ENCODE data around the gene MIER1. TPM values are rescaled to one million over a fixed set of nuclear protein-coding genes. Genes with fewer than 3 reads are reported as not detected.
A peak's percentile ranks its signal among the peaks of the same experiment; 100 is the strongest.

The MIER1 gene
- total RNA-seq, 1 experiment from 2014 or later = 28.7 TPM

DNA sequence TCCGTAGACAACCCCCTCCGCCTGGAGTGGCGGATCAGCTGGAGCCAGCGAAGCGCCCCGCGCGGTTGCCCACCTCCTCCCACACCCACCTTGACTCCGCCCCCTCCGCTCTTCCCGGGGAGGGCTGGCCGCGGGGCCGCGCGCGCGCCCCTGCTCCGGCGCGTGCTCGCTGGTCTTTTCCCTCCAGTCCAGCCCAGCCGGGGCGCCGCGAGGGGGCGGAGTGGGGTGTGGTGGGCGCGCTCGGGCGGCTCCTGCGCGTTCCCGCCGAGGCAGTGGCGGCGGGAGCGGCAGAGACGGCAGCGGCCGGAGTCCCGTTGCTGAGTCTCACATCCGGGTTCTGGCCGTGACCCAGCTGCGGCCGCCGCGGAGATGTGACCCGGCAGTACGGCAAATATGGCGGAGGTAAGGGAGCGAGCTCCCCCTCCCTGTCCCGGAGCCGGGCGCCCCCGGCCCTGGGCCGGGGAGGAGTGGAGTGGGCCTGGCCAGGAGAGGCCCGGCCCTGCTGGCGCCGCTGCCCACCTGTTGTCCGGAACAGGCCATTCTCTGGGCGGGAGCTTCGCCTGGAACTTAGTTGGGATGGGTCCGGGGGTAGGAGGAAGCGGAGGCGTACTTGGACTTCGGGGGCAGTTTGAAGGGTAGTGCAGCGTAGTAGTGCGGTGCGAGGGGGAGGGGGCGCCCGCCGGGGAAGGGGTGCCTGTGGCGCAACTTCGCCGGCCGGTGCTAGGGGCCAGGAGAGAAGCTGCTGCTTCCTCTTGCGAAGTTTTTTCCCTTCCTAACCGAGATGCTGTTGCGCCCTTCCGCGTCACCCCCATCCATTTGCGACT is 5.4 kb downstream of the MIER1 start:
- POLR2A ChIA-PET = no interaction called here
- intact Hi-C loops (cut with micrococcal nuclease) = no loop called here
- peak; percentile 81 for TF ChIP-seq ZFX (IDR thresholded peaks at IDR 0.05)
- peak; percentile 33; the same call in 1 of the 2 replicates for TF ChIP-seq SP1 (IDR thresholded peaks at IDR 0.05; ENCODE audit: low read depth)
- TF ChIP-seq, protein P1, sequence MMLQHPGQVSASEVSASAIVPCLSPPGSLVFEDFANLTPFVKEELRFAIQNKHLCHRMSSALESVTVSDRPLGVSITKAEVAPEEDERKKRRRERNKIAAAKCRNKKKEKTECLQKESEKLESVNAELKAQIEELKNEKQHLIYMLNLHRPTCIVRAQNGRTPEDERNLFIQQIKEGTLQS (IDR thresholded peaks at IDR 0.05) = no peak
- peak; percentile 88 for TF ChIP-seq EGR1 (IDR thresholded peaks at IDR 0.05; ENCODE audit: low read depth)
- no peak for TF ChIP-seq CEBPB (IDR thresholded peaks at IDR 0.05; ENCODE audit: low read depth)
- no peak for TF ChIP-seq RAD21 (IDR thresholded peaks at IDR 0.05; ENCODE audit: low read depth)
- no peak for TF ChIP-seq JUND (IDR thresholded peaks at IDR 0.05)
- TF ChIP-seq ZNF274 (IDR thresholded peaks at IDR 0.05; ENCODE audit: low read depth, low read length) = no peak
- TF ChIP-seq SRF (IDR thresholded peaks at IDR 0.05; ENCODE audit: low read depth) = no peak
- peak; percentile 35 for TF ChIP-seq TCF7L2 (IDR thresholded peaks at IDR 0.05; ENCODE audit: borderline replicate concordance, extremely low read depth, insufficient read depth, insufficient read length)
- TF ChIP-seq SIN3A (IDR thresholded peaks at IDR 0.05; ENCODE audit: low read depth) = no peak
- TF ChIP-seq, protein P2, sequence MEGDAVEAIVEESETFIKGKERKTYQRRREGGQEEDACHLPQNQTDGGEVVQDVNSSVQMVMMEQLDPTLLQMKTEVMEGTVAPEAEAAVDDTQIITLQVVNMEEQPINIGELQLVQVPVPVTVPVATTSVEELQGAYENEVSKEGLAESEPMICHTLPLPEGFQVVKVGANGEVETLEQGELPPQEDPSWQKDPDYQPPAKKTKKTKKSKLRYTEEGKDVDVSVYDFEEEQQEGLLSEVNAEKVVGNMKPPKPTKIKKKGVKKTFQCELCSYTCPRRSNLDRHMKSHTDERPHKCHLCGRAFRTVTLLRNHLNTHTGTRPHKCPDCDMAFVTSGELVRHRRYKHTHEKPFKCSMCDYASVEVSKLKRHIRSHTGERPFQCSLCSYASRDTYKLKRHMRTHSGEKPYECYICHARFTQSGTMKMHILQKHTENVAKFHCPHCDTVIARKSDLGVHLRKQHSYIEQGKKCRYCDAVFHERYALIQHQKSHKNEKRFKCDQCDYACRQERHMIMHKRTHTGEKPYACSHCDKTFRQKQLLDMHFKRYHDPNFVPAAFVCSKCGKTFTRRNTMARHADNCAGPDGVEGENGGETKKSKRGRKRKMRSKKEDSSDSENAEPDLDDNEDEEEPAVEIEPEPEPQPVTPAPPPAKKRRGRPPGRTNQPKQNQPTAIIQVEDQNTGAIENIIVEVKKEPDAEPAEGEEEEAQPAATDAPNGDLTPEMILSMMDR (IDR thresholded peaks at IDR 0.05 in 2 of 3, conservative IDR thresholded peaks at IDR 0.05 in 1 of 3; ENCODE audit: borderline replicate concordance in 1 of 3, insufficient read depth in 1 of 3, low read depth in 2 of 3, low read length in 2 of 3) = peak in 1 of 3 experiments; percentile 36; a peak in 1 of 6 replicates
- peak; percentile 88 for TF ChIP-seq YY1 (IDR thresholded peaks at IDR 0.05; ENCODE audit: extremely low read depth, insufficient replicate concordance, low read depth, low read length)
- no peak for TF ChIP-seq EZH2phosphoT487 (IDR thresholded peaks at IDR 0.05; ENCODE audit: borderline replicate concordance)
- 0 out of 2 replicates have a peak, but pooled peaks have one; percentile 7 for TF ChIP-seq CBX3 (IDR thresholded peaks at IDR 0.05; ENCODE audit: low read depth)
- TF ChIP-seq FOSL1 (IDR thresholded peaks at IDR 0.05; ENCODE audit: low read depth) = no peak
- TF ChIP-seq POLR2AphosphoS5 (IDR thresholded peaks at IDR 0.05; ENCODE audit: low read depth, low read length) = peak; percentile 79
- TF ChIP-seq, protein P3, sequence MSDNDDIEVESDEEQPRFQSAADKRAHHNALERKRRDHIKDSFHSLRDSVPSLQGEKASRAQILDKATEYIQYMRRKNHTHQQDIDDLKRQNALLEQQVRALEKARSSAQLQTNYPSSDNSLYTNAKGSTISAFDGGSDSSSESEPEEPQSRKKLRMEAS (IDR thresholded peaks at IDR 0.05) = peak; percentile 48; the same call in 1 of the 2 replicates
- no peak for TF ChIP-seq POLR2A (IDR thresholded peaks at IDR 0.05; ENCODE audit: borderline replicate concordance, extremely low read depth, insufficient read depth, insufficient read length)
- TF ChIP-seq ELF1 (IDR thresholded peaks at IDR 0.05; ENCODE audit: borderline replicate concordance, low read depth) = no peak
- TF ChIP-seq, protein P4, sequence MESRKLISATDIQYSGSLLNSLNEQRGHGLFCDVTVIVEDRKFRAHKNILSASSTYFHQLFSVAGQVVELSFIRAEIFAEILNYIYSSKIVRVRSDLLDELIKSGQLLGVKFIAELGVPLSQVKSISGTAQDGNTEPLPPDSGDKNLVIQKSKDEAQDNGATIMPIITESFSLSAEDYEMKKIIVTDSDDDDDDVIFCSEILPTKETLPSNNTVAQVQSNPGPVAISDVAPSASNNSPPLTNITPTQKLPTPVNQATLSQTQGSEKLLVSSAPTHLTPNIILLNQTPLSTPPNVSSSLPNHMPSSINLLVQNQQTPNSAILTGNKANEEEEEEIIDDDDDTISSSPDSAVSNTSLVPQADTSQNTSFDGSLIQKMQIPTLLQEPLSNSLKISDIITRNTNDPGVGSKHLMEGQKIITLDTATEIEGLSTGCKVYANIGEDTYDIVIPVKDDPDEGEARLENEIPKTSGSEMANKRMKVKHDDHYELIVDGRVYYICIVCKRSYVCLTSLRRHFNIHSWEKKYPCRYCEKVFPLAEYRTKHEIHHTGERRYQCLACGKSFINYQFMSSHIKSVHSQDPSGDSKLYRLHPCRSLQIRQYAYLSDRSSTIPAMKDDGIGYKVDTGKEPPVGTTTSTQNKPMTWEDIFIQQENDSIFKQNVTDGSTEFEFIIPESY (IDR thresholded peaks at IDR 0.05; ENCODE audit: extremely low read depth, insufficient replicate concordance, low read length) = no peak
- no peak for TF ChIP-seq EZH2 (IDR thresholded peaks at IDR 0.05)

More for the DNA sequence above, 5.4 kb downstream of the MIER1 start:
- BruUV-seq (replicated peaks) = no TSS peak
- Histone ChIP-seq H3K9me2 (ENCODE audit: insufficient read depth) (no peaks in the 10 kb centered on the region), H4K20me1 (ENCODE audit: insufficient read depth) (no peaks in the 10 kb centered on the region), H3K4me2 (ENCODE audit: low read length) (peak overlapping the region; percentile 86), H3K27me3 (ENCODE audit: insufficient read depth, low read length) (no peaks in the 10 kb centered on the region), H3K36me3 (ENCODE audit: control insufficient read depth in 1 of 2, insufficient read depth in 2 of 2, low read length in 2 of 2) (no peaks in the 10 kb centered on the region), H3K4me3 (replicated peaks in 1 of 2; ENCODE audit: low read depth in 1 of 2, low read length in 2 of 2) (peak overlapping the region; percentile 61 to 77), H3K9ac (ENCODE audit: low read length) (peak overlapping the region; percentile 84), H3K79me2 (ENCODE audit: insufficient read depth, low read length) (peaks cover 79% of the 10 kb centered on the region), H3K4me1 (ENCODE audit: control insufficient read depth in 1 of 2, insufficient read depth in 2 of 2, low read length in 2 of 2) (peaks cover 18 to 25% of the 10 kb centered on the region in 2 experiments; a peak in 3 of 4 replicates), H3K27ac (ENCODE audit: low read depth, low read length) (peak overlapping the region; percentile 83), H3K9me3 (ENCODE audit: control insufficient read depth in 1 of 2, insufficient read depth in 1 of 2, low read depth in 1 of 2, low read length in 2 of 2) (no peaks in the 10 kb centered on the region), H2AFZ (ENCODE audit: low read depth, low read length, poor library complexity, severe bottlenecking) (no peak overlapping the region)
- ATAC-seq (peak; percentile 69), DNase-seq (ENCODE audit: low read depth, low spot score) (peak; percentile 84)
- ChIA-PET RAD21 (ENCODE audit: low non-redundant PET in 1 of 2, low total read pairs in 2 of 2, uncharacterized antibody in 2 of 2, unreplicated experiment in 2 of 2) (no interaction called here), CTCF (no interaction called here)
